Ovary (tissue), 9 donors: ENCODE data around the gene PITPNM3. TPM values are rescaled to one million over a fixed set of nuclear protein-coding genes. Genes with fewer than 3 reads are reported as not detected.

ENCODE experiments used
- DNase-seq, 5 donors: peaks; one replicate each; pipeline ENCODE4 v3.0.0-alpha.2; 2019 to 2020
- H3K27ac ChIP-seq, 2 donors: fragments of 200-600 bp; one replicate each; pipeline versions ENCODE4 v1.5.1 to v1.8.0; 2019 to 2022
- H3K27me3 ChIP-seq: fragments of 200-600 bp; one replicate; pipeline ENCODE4 v1.8.0; 2022
- H3K36me3 ChIP-seq: fragments of 200-600 bp; sonication (generic); one replicate; pipeline ENCODE4 v1.5.1; 2019
- H3K4me1 ChIP-seq: one replicate; pipeline ENCODE4 v1.8.1; 2013; ENCODE audit warnings: mild to moderate bottlenecking, moderate library complexity; ENCODE audit not compliant: insufficient read depth
- H3K4me3 ChIP-seq: fragments of 200-600 bp; sonication (generic); one replicate; pipeline ENCODE4 v1.5.1; 2017
- H3K9me3 ChIP-seq, 2 donors: fragments of 200-600 bp in 1 of 2; sonication (generic) in 1 of 2; one replicate each; pipeline versions ENCODE4 v1.5.1 to v1.8.1; 2013 to 2019; ENCODE audit warnings: mild to moderate bottlenecking in 1 of 2, moderate library complexity in 1 of 2
- CTCF ChIP-seq, 3 donors: fragments of 450-650 bp in 2 of 3; fragments of 200-600 bp in 1 of 3; IDR thresholded peaks; one replicate each; pipeline versions ENCODE4 v1.5.1 to v1.8.0; 2016 to 2022; ENCODE audit warnings: antibody characterized with exemption in 3 of 3, mild to moderate bottlenecking in 1 of 3
- EP300 ChIP-seq: sonication (generic); formaldehyde crosslinking; IDR thresholded peaks from one replicate; pipeline ENCODE4 v1.6.1; 2017; ENCODE audit warnings: antibody characterized with exemption
- POLR2A ChIP-seq: fragments of 450-650 bp; IDR thresholded peaks from one replicate; pipeline ENCODE4 v1.6.1; 2017; ENCODE audit warnings: antibody characterized with exemption, mild to moderate bottlenecking, moderate library complexity
- WGBS, 3 donors: extraction: QIAGEN DNeasy Blood & Tissue Kit in 1 of 3; methylation state at CpG; one replicate each; pipeline versions ENCODE4 v1.1.5 to v1.1.7; 2013 to 2017; 5-methylcytosine and 5-hydroxymethylcytosine counted together
- intact Hi-C, 4 donors: fragments of 100-400 bp; cut with DNase I; formaldehyde crosslinking; loops; one replicate each; pipeline versions ENCODE4 v1.11.0 to v1.15.1; 2022 to 2023
- polyA plus RNA-seq, 2 donors: library from polyadenylated mRNA; stranded (reverse); fragments of 200-250 nt in 1 of 2; fragments of 350-450 nt in 1 of 2; fragmentation: Illumina TruSeq in 1 of 2; extraction: RNeasy Lipid Tissue Mini Kit (QIAGEN cat#74804) in 1 of 2; gene quantifications; one replicate each; pipeline ENCODE4 v1.2.3, GENCODE V29; 2013 to 2014
- total RNA-seq, 7 donors: library from RNA; depleted of rRNA in 2 of 7; stranded (reverse); fragments of >200 nt in 2 of 7; fragmentation: NEBNext Ultra II Directional in 3 of 7; extraction: Animal tissue kit (Norgen Biotek cat#: 25700) in 3 of 7; gene quantifications; one replicate each; pipeline versions ENCODE4 v1.1.0 to v1.2.4, GENCODE V29; 2016 to 2023
- donor health status: DM: no; HTN: no; CAD: no; lungs with moderate emphysema.
- donor health status: DM: no; HTN: no; CAD: no.
- donor health status: Bipolar disorder and iron deficiency.
- donor health status: DM: yes; HTN: yes; CAD: no.
- donor health status: DM: no; HTN: no; CAD: no.
- donor health status: DM: yes; HTN: yes; CAD: no.

PITPNM3 gene
- total and polyA plus RNA-seq, 9 donors = 10.0 to 68.7 (median 17.9) TPM

GRCh38 chr17:6523809-6524355, 32.5 kb downstream of the PITPNM3 start:
- no peak for DNase-seq
- Histone ChIP-seq H3K9me3 (no peaks in the 10 kb centered on the region), H3K27ac (no peak overlapping the region), H3K27me3 (no peaks in the 10 kb centered on the region), H3K4me3 (no peak overlapping the region), H3K36me3 (no peaks in the 10 kb centered on the region), H3K4me1 (no peaks in the 10 kb centered on the region)
- no peak for TF ChIP-seq POLR2A
- no peak for TF ChIP-seq CTCF (IDR thresholded peaks at IDR 0.05)
- TF ChIP-seq EP300 = no peak
- 89 to 95% (median 92%) methylated on average over 8 of the region's 8 CpGs for WGBS, 3 donors
- intact Hi-C loops = no loop called here

GRCh38 chr17:6523330-6523729, 33.0 kb downstream of the PITPNM3 start:
- no peak overlapping the region for H3K27ac ChIP-seq
- 77 to 89% (median 88%) methylated on average over 3 of the region's 3 CpGs for WGBS, 3 donors
- DNase-seq = no peak

GRCh38 chr17:6521586-6521985, 34.8 kb downstream of the PITPNM3 start:
- H3K9me3 ChIP-seq = no peaks in the 10 kb centered on the region
- no peaks in the 10 kb centered on the region for H3K36me3 ChIP-seq
- 85 to 87% (median 87%) methylated on average over 5 of the region's 5 CpGs for WGBS, 3 donors
- H3K27me3 ChIP-seq = no peaks in the 10 kb centered on the region
- no peaks in the 10 kb centered on the region for H3K4me1 ChIP-seq
- TF ChIP-seq POLR2A (no peak), EP300 (no peak), CTCF (IDR thresholded peaks at IDR 0.05) (no peak)
- H3K4me3 ChIP-seq = no peak overlapping the region
- intact Hi-C loops = no loop called here
- no peak overlapping the region for H3K27ac ChIP-seq
- DNase-seq = no peak

More at GRCh38 chr17:6523330-6523729, 33.0 kb downstream of the PITPNM3 start:
- intact Hi-C loops = no loop called here
- no peak for TF ChIP-seq POLR2A
- no peak for TF ChIP-seq EP300
- no peak for TF ChIP-seq CTCF (IDR thresholded peaks at IDR 0.05)
- no peak overlapping the region for H3K4me3 ChIP-seq
- H3K4me1 ChIP-seq = no peaks in the 10 kb centered on the region
- H3K9me3 ChIP-seq = no peaks in the 10 kb centered on the region
- no peaks in the 10 kb centered on the region for H3K27me3 ChIP-seq
- no peaks in the 10 kb centered on the region for H3K36me3 ChIP-seq

- WGBS, 3 donors = 88 to 97% (median 90%) methylated on average over 1 of the region's 1 CpG
- TF ChIP-seq EP300 = no peak
- TF ChIP-seq POLR2A = no peak
- no peak for TF ChIP-seq CTCF (IDR thresholded peaks at IDR 0.05)
- Histone ChIP-seq H3K27ac (no peak overlapping the region), H3K27me3 (no peaks in the 10 kb centered on the region), H3K4me1 (no peaks in the 10 kb centered on the region), H3K9me3 (no peaks in the 10 kb centered on the region), H3K36me3 (no peaks in the 10 kb centered on the region), H3K4me3 (no peak overlapping the region)
- no peak for DNase-seq
- intact Hi-C loops = no loop called here
These were observed 39.3 kb downstream of the PITPNM3 start for GRCh38 chr17:6517062-6517461.
